Endothelial cell of umbilical vein (primary cell): Measurements from ENCODE around the gene SERPINB2. TPM values are rescaled to one million over a fixed set of nuclear protein-coding genes. Genes with fewer than 3 reads are reported as not detected.

Experiments
- BruUV-seq: library from RNA; stranded (reverse); fragments of 400-500 nt; replicated peaks from 2 replicates; lab custom pipeline; 2021; lab: Mats Ljungman, UMichigan
- CTCF ChIA-PET: fragments of 300-600, 350-600 bp; sonication (Branson Sonifier 250); formaldehyde crosslinking; loops from one replicate; lab custom pipeline; 2021; ENCODE audit warnings: antibody characterized with exemption, inconsistent platforms; lab: Charles Lee
- POLR2A ChIA-PET: fragments of 300-600, 350-600 bp; sonication (Branson Sonifier 250); formaldehyde crosslinking; loops from one replicate; lab custom pipeline; 2021; ENCODE audit warnings: antibody characterized with exemption, inconsistent platforms; lab: Charles Lee
- DNase-seq: peaks from one replicate; pipeline ENCODE4 v3.0.0-alpha.2; 2011; ENCODE audit warnings: low read depth, low spot score
- FAIRE-seq: peaks from 2 replicates; lab custom pipeline; 2011; peaks lifted over from hg19 to GRCh38; lab: Jason Lieb, UNC
- H2AFZ ChIP-seq: 2 replicates; pipeline ENCODE4 v1.6.0; 2012; ENCODE audit warnings: low read depth, low read length, control low read depth, inconsistent platforms
- H3K27ac ChIP-seq: 2 replicates; pipeline ENCODE4 v1.5.1; 2011; ENCODE audit warnings: low read depth, mild to moderate bottlenecking, control low read depth, low read length, moderate library complexity; ENCODE audit not compliant: insufficient read depth
- H3K27me3 ChIP-seq, 2 experiments: 2 replicates each; pipeline versions ENCODE4 v1.6.0 to v1.6.1; 2011; ENCODE audit warnings: low read length in 2 of 2, mixed read lengths in 1 of 2; ENCODE audit not compliant: control insufficient read depth in 2 of 2, insufficient read depth in 2 of 2
- H3K36me3 ChIP-seq, 2 experiments: 2 replicates in 1 of 2; 3 replicates in 1 of 2; pipeline ENCODE4 v1.5.1; 2011; ENCODE audit warnings: low read length in 2 of 2, mild to moderate bottlenecking in 1 of 2, moderate library complexity in 1 of 2; ENCODE audit not compliant: control insufficient read depth in 2 of 2, insufficient read depth in 2 of 2; ENCODE audit errors: extremely low read depth in 1 of 2
- H3K4me1 ChIP-seq: 3 replicates; pipeline ENCODE4 v1.5.1; 2011; ENCODE audit warnings: mild to moderate bottlenecking, low read length; ENCODE audit not compliant: control insufficient read depth, insufficient read depth; ENCODE audit errors: extremely low read depth
- H3K4me2 ChIP-seq: 2 replicates; pipeline ENCODE4 v1.6.1; 2011; ENCODE audit warnings: low read length, control low read depth, mixed read lengths; ENCODE audit not compliant: insufficient read depth
- H3K4me3 ChIP-seq, 3 experiments: fragments of 200-600 bp in 1 of 3; sonication (generic), shearing (Covaris generic) in 1 of 3; replicated peaks in 1 of 3; 2 replicates each; pipeline ENCODE4 v1.5.1; 2011 to 2016; ENCODE audit warnings: control low read depth in 3 of 3, low read length in 3 of 3, mild to moderate bottlenecking in 2 of 3, inconsistent platforms in 1 of 3, low read depth in 1 of 3, moderate library complexity in 1 of 3; ENCODE audit not compliant: insufficient read depth in 1 of 3
- H3K79me2 ChIP-seq: 2 replicates; pipeline ENCODE4 v1.6.0; 2012; ENCODE audit warnings: low read length, inconsistent platforms; ENCODE audit not compliant: control insufficient read depth, insufficient read depth
- H3K9ac ChIP-seq: replicated peaks from 2 replicates; pipeline ENCODE3; 2011; ENCODE audit warnings: low read length, control low read depth; ENCODE audit not compliant: insufficient read depth; ENCODE audit errors: extremely low read depth
- H3K9me1 ChIP-seq: replicated peaks from 3 replicates; pipeline ENCODE4 v1.6.0; 2011; ENCODE audit warnings: mild to moderate bottlenecking, low read length; ENCODE audit not compliant: control insufficient read depth, insufficient read depth; ENCODE audit errors: extremely low read depth
- H3K9me3 ChIP-seq: replicated peaks from 2 replicates; pipeline ENCODE4 v1.5.1; 2012; ENCODE audit warnings: low read length, inconsistent platforms; ENCODE audit not compliant: control insufficient read depth, insufficient read depth
- H4K20me1 ChIP-seq: replicated peaks from 2 replicates; pipeline ENCODE3; 2011; ENCODE audit warnings: mild to moderate bottlenecking, low read length; ENCODE audit not compliant: control insufficient read depth, insufficient read depth; ENCODE audit errors: extremely low read depth
- CTCF ChIP-seq, 2 donors: IDR thresholded peaks; 1 replicate in 1 of 2; 2 replicates in 1 of 2; pipeline ENCODE4 v1.5.1; 2011; ENCODE audit warnings: low read length in 2 of 2, mild to moderate bottlenecking in 2 of 2, moderate library complexity in 2 of 2, control low read depth in 1 of 2, inconsistent platforms in 1 of 2, low read depth in 1 of 2; ENCODE audit not compliant: insufficient read depth in 1 of 2; ENCODE audit errors: extremely low read depth in 1 of 2
- EZH2 ChIP-seq: IDR thresholded peaks from 2 replicates; pipeline ENCODE4 v1.6.1; 2012; ENCODE audit warnings: borderline replicate concordance, low read depth, mild to moderate bottlenecking, moderate library complexity, low read length, inconsistent platforms; ENCODE audit not compliant: severe bottlenecking
- FOS ChIP-seq: IDR thresholded peaks from 2 replicates; pipeline ENCODE4 v1.6.1; 2011; ENCODE audit warnings: mild to moderate bottlenecking, low read length, moderate library complexity, borderline replicate concordance; ENCODE audit not compliant: insufficient read depth
- GATA2 ChIP-seq: IDR thresholded peaks from 2 replicates; pipeline ENCODE4 v1.7.0; 2011; ENCODE audit warnings: low read depth, mild to moderate bottlenecking, moderate library complexity, mixed read lengths, low read length; ENCODE audit not compliant: insufficient read length, insufficient read depth
- JUN ChIP-seq: IDR thresholded peaks from 2 replicates; pipeline ENCODE4 v1.6.1; 2011; ENCODE audit warnings: borderline replicate concordance, low read depth; ENCODE audit not compliant: insufficient read length, insufficient read depth
- MAX ChIP-seq: IDR thresholded peaks from 2 replicates; pipeline ENCODE4 v1.6.1; 2011; ENCODE audit not compliant: insufficient read depth, insufficient read length
- MYC ChIP-seq: IDR thresholded peaks from one replicate; pipeline ENCODE4 v1.6.1; 2011; ENCODE audit warnings: mild to moderate bottlenecking, low read depth, low read length
- POLR2A ChIP-seq: IDR thresholded peaks from 2 replicates; pipeline ENCODE4 v1.6.1; 2012; ENCODE audit warnings: low read depth, mild to moderate bottlenecking, control low read depth, low read length
- POLR2AphosphoS5 ChIP-seq: IDR thresholded peaks from 2 replicates; pipeline ENCODE4 v1.6.1; 2012; ENCODE audit warnings: low read depth, mild to moderate bottlenecking, control low read depth, low read length, moderate library complexity; ENCODE audit not compliant: insufficient read depth
- dilution Hi-C: fragments of 300-500 bp; cut with MboI; formaldehyde crosslinking; loops from one replicate; pipeline ENCODE4 v1.15.0; 2019; ENCODE audit warnings: low sequenced_read_pairs; ENCODE audit not compliant: extremely low pct_ligation_motif_present
- intact Hi-C: fragments of 100-400 bp; cut with micrococcal nuclease; formaldehyde crosslinking; loops from one replicate; pipeline ENCODE4 v1.10.0; 2022
- polyA plus RNA-seq, 4 experiments: library from polyadenylated mRNA; depleted of rRNA in 3 of 4; stranded (reverse) in 3 of 4; unstranded in 1 of 4; fragments of >200 nt; gene quantifications; 2 replicates each; pipeline versions ENCODE4 v1.2.1 to v1.2.3, GENCODE V29; 2011 to 2012; ENCODE audit warnings: missing spikeins in 1 of 4
- total RNA-seq: library from RNA; stranded (reverse); gene quantifications from 2 replicates; pipeline ENCODE4 v1.2.3, GENCODE V29; 2021

The SERPINB2 gene
- total and polyA plus RNA-seq, 2 donors (not counting 3 experiments of a cell fraction or from before 2014, with no cell fraction given), result 0.24 to 2.5 TPM

- H3K4me3 ChIP-seq, result no peak overlapping the region
- CTCF ChIA-PET, result no interaction called here
- H3K27me3 ChIP-seq, result no peaks in the 10 kb centered on the region
- H3K9me3 ChIP-seq, result no peaks in the 10 kb centered on the region
- no peaks in the 10 kb centered on the region for H3K79me2 ChIP-seq
- FAIRE-seq (no peak), DNase-seq (no peak)
- H3K9ac ChIP-seq, result no peak overlapping the region
- TF ChIP-seq POLR2A (no peak), EZH2 (no peak), POLR2AphosphoS5 (no peak), GATA2 (no peak), JUN (no peak), MAX (no peak), CTCF (IDR thresholded peaks at IDR 0.05; ENCODE audit: extremely low read depth in 1 of 2, insufficient read depth in 1 of 2, low read depth in 1 of 2, low read length in 2 of 2) (no peak), MYC (no peak), FOS (no peak)
- no TSS peak for BruUV-seq
- dilution Hi-C loops (no loop called here), intact Hi-C loops (no loop called here)
- H3K4me2 ChIP-seq, result no peak overlapping the region
- H2AFZ ChIP-seq, result no peak overlapping the region
- H3K4me1 ChIP-seq, result no peaks in the 10 kb centered on the region
- POLR2A ChIA-PET, result no interaction called here
- no peak overlapping the region for H3K27ac ChIP-seq
- no peaks in the 10 kb centered on the region for H3K36me3 ChIP-seq
- H3K9me1 ChIP-seq, result no peaks in the 10 kb centered on the region
- no peaks in the 10 kb centered on the region for H4K20me1 ChIP-seq
Observed at GRCh38 chr18:63894106-63894772, 6.7 kb downstream of the SERPINB2 start.
